Thyroid gland (tissue), 4 donors: ENCODE results near the gene ARHGAP28.

Experiments used
- CTCF ChIP-seq, 6 experiments: fragments of 200-600 bp in 3 of 6; fragments of 450-650 bp in 3 of 6; sonication (generic) in 3 of 6; IDR thresholded peaks; one replicate each; pipeline ENCODE4 v1.5.1; 2016 to 2019; ENCODE audit warnings: antibody characterized with exemption in 6 of 6, mild to moderate bottlenecking in 2 of 6, inconsistent platforms in 1 of 6, moderate library complexity in 1 of 6
- POLR2A ChIP-seq, 2 donors: fragments of 450-650 bp; IDR thresholded peaks; one replicate each; pipeline ENCODE4 v1.6.1; 2017; ENCODE audit warnings: antibody characterized with exemption in 2 of 2, mild to moderate bottlenecking in 2 of 2, moderate library complexity in 1 of 2

DNA sequence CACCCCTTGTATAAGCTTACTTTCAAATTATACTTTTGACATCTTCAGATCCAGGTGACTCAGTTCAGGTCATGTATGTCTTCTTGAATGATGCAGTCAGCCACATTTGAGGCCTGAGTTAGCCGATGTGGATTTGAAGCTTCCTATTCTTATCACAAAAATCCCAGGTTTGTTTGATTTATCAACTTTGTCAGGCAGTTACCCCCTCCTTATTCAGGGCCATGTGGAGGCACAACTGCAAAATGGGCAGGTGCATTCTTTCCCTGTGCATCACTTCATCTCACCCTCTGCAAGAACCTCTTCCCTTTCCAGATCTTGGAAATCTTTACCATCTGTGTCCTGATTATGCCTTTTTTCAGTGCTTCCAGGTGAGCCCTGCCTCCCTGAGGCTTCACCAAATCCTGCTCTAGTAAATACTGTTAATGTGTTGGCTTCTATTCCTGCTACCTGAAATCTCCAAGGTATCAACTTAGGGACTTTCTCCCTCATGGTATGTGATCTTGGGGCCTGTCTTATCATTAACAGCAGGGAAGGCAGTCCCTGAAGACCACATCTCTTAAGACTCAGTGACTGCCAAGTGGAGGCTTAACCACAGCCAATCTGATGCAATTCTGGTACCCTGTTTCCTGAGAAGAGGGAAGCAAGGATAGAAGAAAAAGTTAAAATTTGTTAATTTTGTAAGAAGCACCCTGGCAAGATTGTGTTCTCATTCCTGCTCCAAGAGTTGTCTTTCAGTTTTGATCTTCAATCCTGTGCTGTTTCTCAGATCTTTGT, 9.4 kb upstream of the ARHGAP28 start:
- TF ChIP-seq POLR2A (IDR thresholded peaks at IDR 0.05) = no peak
- TF ChIP-seq CTCF (IDR thresholded peaks at IDR 0.05) = no peak
